GM12874 (cell line): ENCODE data around the gene HMG20B.

ENCODE experiments used
- TF ChIP-seq, protein P1 (sequence below): IDR thresholded peaks from 2 replicates; pipeline ENCODE4 v1.5.1; 2011; ENCODE audit warnings: low read depth, mild to moderate bottlenecking, control low read depth, low read length, moderate library complexity; ENCODE audit not compliant: insufficient read depth

HMG20B gene

DNA sequence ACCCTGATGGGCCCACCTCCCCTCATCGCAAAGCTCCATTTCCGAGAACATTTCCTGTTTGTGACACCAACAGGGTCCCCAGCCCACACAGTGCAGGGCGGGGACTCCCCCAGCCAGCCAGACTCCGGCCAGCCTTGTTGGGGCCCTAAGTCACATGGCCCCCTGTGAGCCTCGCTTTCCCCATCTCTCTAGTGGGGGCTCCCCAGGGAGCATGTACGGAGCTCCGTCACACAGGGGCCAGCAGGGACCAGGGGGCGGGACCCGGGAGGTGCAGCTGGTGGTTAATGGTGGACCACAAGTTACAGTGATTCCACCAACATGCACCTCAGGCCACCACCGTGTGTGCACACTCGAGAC, 32.2 kb downstream of the HMG20B start:
- TF ChIP-seq, protein P1, sequence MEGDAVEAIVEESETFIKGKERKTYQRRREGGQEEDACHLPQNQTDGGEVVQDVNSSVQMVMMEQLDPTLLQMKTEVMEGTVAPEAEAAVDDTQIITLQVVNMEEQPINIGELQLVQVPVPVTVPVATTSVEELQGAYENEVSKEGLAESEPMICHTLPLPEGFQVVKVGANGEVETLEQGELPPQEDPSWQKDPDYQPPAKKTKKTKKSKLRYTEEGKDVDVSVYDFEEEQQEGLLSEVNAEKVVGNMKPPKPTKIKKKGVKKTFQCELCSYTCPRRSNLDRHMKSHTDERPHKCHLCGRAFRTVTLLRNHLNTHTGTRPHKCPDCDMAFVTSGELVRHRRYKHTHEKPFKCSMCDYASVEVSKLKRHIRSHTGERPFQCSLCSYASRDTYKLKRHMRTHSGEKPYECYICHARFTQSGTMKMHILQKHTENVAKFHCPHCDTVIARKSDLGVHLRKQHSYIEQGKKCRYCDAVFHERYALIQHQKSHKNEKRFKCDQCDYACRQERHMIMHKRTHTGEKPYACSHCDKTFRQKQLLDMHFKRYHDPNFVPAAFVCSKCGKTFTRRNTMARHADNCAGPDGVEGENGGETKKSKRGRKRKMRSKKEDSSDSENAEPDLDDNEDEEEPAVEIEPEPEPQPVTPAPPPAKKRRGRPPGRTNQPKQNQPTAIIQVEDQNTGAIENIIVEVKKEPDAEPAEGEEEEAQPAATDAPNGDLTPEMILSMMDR, result no peak

DNA sequence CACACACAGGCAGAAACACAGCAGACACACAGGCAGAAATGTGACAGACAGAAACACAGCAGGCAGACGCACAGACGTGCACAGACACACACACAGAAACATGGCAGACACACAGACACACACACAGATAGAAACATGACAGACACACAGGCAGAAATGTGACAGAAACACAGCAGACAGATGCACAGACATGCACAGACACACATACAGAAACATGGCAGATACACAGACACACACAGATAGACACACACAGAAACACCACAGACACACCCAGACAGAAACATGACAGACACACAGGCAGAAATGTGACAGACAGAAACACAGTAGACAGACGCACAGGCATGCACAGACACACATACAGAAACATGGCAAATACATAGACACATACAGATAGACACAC, 32.6 kb downstream of the HMG20B start:
- TF ChIP-seq, protein P1, result no peak

DNA sequence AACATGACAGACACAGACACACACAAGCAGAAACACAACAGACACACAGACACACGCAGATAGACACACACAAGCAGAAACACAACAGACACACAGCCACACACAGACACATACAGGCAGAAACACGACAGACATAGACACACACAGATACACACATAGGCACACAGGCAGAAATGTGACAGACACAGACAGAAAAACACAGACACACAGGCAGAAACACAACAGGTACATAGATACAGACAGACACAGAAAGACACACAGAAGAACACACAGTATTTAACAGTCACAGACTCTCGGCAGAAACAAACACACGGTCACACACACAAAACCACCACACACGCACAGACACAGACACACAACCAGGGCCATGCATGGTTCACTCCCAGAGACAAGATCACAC, 33.0 kb downstream of the HMG20B start:
- TF ChIP-seq, protein P1, result no peak

DNA sequence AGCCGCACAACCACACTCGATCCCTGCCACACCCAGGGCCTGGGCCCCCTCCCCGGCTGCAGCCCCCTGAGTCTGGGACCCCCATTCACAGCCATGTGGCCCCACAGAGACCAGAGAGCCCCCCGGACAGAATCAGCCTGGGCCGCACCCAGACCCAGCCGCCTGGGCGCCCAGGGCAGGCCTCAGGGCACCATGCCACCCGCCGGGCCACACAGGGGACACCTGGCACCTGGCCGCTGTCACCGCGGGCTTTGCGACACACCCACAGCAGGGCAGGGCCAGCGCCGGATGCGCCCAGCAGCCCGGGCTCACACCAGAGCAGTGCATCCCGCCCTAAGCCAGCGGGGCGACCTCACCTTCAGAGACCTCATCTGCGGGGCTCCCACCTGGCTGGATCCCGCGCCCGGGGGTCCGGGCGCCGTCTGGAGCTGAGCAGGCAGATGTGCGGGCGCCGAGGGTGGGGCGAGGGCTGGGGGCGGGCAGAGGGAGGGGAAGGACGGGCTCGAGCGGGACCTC, 33.5 kb downstream of the HMG20B start:
- TF ChIP-seq, protein P1, result no peak

DNA sequence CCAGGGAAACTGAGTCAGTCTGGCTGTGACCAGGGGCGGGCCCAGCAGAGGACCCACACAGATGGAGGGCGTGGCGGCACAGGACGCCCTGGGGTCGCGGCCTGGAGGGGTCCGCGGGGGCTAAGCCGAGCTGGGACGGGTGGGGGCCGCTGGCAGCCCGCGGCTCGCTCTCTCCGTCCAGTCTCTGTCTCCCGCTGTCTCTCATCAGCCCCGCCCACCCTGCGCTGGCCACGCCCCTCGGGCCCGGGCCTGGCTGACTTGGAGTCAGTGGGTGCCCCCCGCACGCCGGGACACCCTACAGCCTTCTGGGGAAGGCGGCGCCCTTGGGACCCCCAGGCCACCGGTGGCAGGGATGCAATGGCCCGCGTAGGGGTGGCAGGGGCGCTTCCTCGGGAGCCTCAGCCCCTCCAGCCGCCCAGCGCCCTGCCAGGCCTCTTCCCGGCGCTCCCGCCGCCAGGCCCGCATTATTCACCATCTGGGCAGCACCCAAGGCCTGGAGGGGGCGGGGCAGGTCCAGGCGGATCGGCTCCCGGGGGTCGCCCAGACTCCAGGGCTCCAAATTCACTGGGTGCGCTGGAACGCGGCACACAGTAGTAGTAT, 34.0 kb downstream of the HMG20B start, which contains the start of gene TBXA2R:
TSS of gene TBXA2R (minus strand) at position 186 of the 600 bp plus-strand sequence. CDS start 6,241 bp downstream, outside the sequence.
- TF ChIP-seq, protein P1, result no peak

DNA sequence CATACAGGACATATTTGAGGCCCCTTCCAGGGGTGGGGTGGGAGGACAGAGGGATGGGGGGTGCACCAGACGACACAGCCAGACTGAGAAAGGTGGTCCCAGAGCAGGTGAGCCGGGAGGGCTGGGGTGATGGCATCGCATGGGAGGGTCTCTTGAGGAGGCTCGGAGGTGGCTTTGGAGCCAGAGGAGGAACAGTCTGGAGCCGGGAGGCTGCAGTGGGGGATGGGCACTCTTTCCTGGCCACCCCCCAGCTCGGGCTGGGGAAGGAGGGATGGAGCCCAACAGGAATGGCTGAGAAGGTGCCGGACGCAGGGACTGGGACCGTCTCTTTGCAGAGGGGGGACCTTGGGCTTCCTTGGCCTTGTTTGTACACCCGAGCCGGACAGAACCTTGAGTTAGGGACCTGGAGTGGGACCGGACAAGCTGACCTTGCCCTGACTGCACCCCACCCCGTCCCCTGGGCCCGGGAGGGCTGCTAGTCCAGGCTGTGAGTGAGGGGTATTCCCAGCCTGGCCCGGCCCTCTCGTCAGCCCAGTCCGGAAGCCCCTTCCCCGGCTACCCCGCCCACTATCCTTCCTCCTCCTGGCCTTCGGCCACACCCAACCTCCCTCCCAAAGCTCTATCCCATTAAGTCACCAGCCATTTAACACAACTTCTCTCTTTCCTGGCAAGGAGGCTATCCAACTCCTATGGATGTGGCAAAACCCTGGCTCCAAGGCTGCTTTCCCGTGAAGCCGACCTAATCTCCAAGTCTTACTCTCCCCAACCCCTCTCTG, 34.7 kb downstream of the HMG20B start:
- TF ChIP-seq, protein P1, result no peak

DNA sequence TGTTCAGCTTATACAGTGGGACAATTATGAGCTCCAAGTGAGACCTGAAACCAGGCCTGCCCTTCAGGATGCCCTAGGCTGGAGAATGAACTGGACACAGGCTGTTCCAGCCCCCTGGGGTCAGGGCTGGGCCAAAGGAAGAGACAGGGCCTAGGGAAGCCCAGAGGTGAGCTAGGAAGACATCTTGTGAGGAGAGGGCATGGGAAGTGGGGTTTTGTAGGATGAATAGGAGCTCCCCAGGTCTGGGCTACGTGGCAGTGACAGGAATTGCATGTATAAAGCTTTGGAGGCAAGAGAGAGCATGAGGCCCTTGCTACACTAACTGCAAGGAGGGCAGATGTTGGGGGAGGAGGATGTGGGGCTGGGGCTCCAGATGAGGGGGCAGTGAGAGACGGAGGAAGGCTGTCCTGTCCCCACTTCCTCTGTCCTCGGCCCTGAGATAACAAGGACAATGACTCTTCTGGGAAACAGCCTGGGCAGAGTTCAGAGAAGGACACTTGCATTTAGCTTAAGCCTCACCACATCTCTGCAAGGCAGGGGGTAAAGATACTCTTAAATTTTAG, 35.4 kb downstream of the HMG20B start:
- TF ChIP-seq, protein P1, result no peak
